B cell (primary cell): Measurements from ENCODE around the gene OR51I2. TPM values are rescaled to one million over a fixed set of nuclear protein-coding genes. Genes with fewer than 3 reads are reported as not detected.

Experiments
- ATAC-seq: fragments of 200-7000 bp; cut with Tn5 transposase; one replicate; pipeline ENCODE4 v1.10.0; 2021; ENCODE audit warnings: low read depth, mild to moderate bottlenecking, moderate number of reproducible peaks, moderate library complexity
- CTCF ChIA-PET: fragments of 350-600 bp; sonication (Branson Sonifier 250); formaldehyde crosslinking; loops from one replicate; lab custom pipeline; 2021; ENCODE audit warnings: antibody characterized with exemption, inconsistent platforms; lab: Charles Lee
- POLR2A ChIA-PET: fragments of 350-600 bp; sonication (Branson Sonifier 250); formaldehyde crosslinking; loops from one replicate; lab custom pipeline; 2021; ENCODE audit warnings: antibody characterized with exemption; lab: Charles Lee
- DNase-seq: peaks from one replicate; pipeline ENCODE4 v3.0.0; 2013
- H2AFZ ChIP-seq: 2 replicates; pipeline ENCODE4 v1.6.1; 2012; ENCODE audit warnings: mild to moderate bottlenecking, low read depth, low read length; ENCODE audit not compliant: insufficient read depth, poor library complexity, severe bottlenecking
- H3K27ac ChIP-seq, 2 donors: 1 replicate in 1 of 2; 2 replicates in 1 of 2; pipeline ENCODE4 v1.5.1; 2012 to 2013; ENCODE audit warnings: low read length in 2 of 2, mild to moderate bottlenecking in 2 of 2, moderate library complexity in 1 of 2
- H3K27me3 ChIP-seq, 4 experiments: fragments of 200-600 bp in 1 of 4; sonication (generic) in 1 of 4; replicated peaks in 1 of 4; 1 replicate in 2 of 4; 2 replicates in 2 of 4; pipeline versions ENCODE4 v1.6.1 to v1.7.0; 2013 to 2016; ENCODE audit warnings: low read length in 3 of 4, mild to moderate bottlenecking in 2 of 4, mixed read lengths in 1 of 4, moderate library complexity in 1 of 4; ENCODE audit not compliant: insufficient read depth in 4 of 4, control insufficient read depth in 3 of 4; ENCODE audit errors: control extremely low read depth in 1 of 4
- H3K36me3 ChIP-seq, 2 experiments: replicated peaks in 1 of 2; 1 replicate in 1 of 2; 2 replicates in 1 of 2; pipeline versions ENCODE4 v1.6.1 to v1.7.1; 2013; ENCODE audit warnings: low read length in 1 of 2; ENCODE audit not compliant: insufficient read depth in 2 of 2, control insufficient read depth in 1 of 2; ENCODE audit errors: control extremely low read depth in 1 of 2, extremely low read depth in 1 of 2
- H3K4me1 ChIP-seq, 2 donors: fragments of 200-600 bp in 1 of 2; sonication (generic) in 1 of 2; 1 replicate in 1 of 2; 2 replicates in 1 of 2; pipeline versions ENCODE4 v1.5.1 to v1.6.1; 2013 to 2017; ENCODE audit warnings: low read length in 2 of 2; ENCODE audit not compliant: control insufficient read depth in 2 of 2, insufficient read depth in 2 of 2
- H3K4me2 ChIP-seq: replicated peaks from 2 replicates; pipeline ENCODE3; 2012; ENCODE audit warnings: mild to moderate bottlenecking, low read depth, low read length; ENCODE audit not compliant: poor library complexity, severe bottlenecking
- H3K4me3 ChIP-seq, 5 experiments: fragments of 200-600 bp in 1 of 5; sonication (generic) in 1 of 5; 1 replicate in 3 of 5; 2 replicates in 2 of 5; pipeline versions ENCODE4 v1.5.1 to v1.7.0; 2011 to 2016; ENCODE audit warnings: low read length in 4 of 5, mild to moderate bottlenecking in 4 of 5, low read depth in 2 of 5, control low read depth in 1 of 5, moderate library complexity in 1 of 5; ENCODE audit not compliant: insufficient read depth in 1 of 5; ENCODE audit errors: control extremely low read depth in 1 of 5, extremely low read depth in 1 of 5
- H3K79me2 ChIP-seq: fragments of 200-600 bp; sonication (generic); one replicate; pipeline ENCODE4 v1.6.0; 2016; ENCODE audit warnings: low read length; ENCODE audit not compliant: control insufficient read depth, insufficient read depth
- H3K9ac ChIP-seq: fragments of 200-600 bp; sonication (generic); 2 replicates; pipeline ENCODE4 v1.6.1; 2017; ENCODE audit warnings: mild to moderate bottlenecking, low read length, moderate library complexity
- H3K9me3 ChIP-seq, 3 donors: one replicate each; pipeline versions ENCODE4 v1.6.1 to v1.7.1; 2013; ENCODE audit warnings: low read length in 2 of 3; ENCODE audit not compliant: control insufficient read depth in 2 of 3, insufficient read depth in 1 of 3; ENCODE audit errors: control extremely low read depth in 1 of 3
- H4K20me1 ChIP-seq: 2 replicates; pipeline ENCODE4 v1.6.0; 2012; ENCODE audit warnings: mild to moderate bottlenecking, low read length; ENCODE audit not compliant: insufficient read depth, control insufficient read depth, poor library complexity, severe bottlenecking
- H3K27ac Mint-ChIP-seq: one replicate; pipeline ENCODE4 v1.8.0; 2021; ENCODE audit warnings: mixed read lengths
- H3K27me3 Mint-ChIP-seq: one replicate; pipeline ENCODE4 v1.8.0; 2021; ENCODE audit warnings: mixed read lengths
- H3K4me1 Mint-ChIP-seq: one replicate; pipeline ENCODE4 v1.8.0; 2021; ENCODE audit warnings: mixed read lengths
- H3K4me3 Mint-ChIP-seq: one replicate; pipeline ENCODE4 v1.8.0; 2021; ENCODE audit warnings: mixed read lengths
- H3K9me3 Mint-ChIP-seq: one replicate; pipeline ENCODE4 v1.8.0; 2022; ENCODE audit warnings: mixed read lengths; ENCODE audit not compliant: insufficient read depth
- CTCF ChIP-seq: fragments of 200-600 bp; IDR thresholded peaks from one replicate; pipeline ENCODE4 v1.8.0; 2022; ENCODE audit warnings: antibody characterized with exemption, mild to moderate bottlenecking
- EZH2 ChIP-seq: IDR thresholded peaks from 2 replicates; pipeline ENCODE4 v1.6.1; 2012; ENCODE audit warnings: borderline replicate concordance, low read depth, mild to moderate bottlenecking, moderate library complexity, low read length; ENCODE audit not compliant: insufficient read depth, poor library complexity, severe bottlenecking
- WGBS: methylation state at CpG from one replicate; pipeline ENCODE4 v1.1.5; 2013; ENCODE audit warnings: missing lambda C conversion rate; ENCODE audit not compliant: insufficient coverage; 5-methylcytosine and 5-hydroxymethylcytosine counted together
- intact Hi-C: fragments of 100-400 bp; cut with micrococcal nuclease; formaldehyde crosslinking; loops from one replicate; pipeline ENCODE4 v1.10.0; 2022
- polyA plus RNA-seq: library from polyadenylated mRNA; depleted of rRNA; stranded (reverse); fragments of >200 nt; gene quantifications from 2 replicates; pipeline ENCODE4 v1.2.3, GENCODE V29; 2012
- total RNA-seq, 2 donors: library from RNA; stranded (reverse); fragments of 120-200 nt in 1 of 2; gene quantifications; 1 replicate in 1 of 2; 2 replicates in 1 of 2; pipeline versions ENCODE4 v1.2.3 to v1.2.4, GENCODE V29; 2013 to 2022

OR51I2 gene
- total and polyA plus RNA-seq, 2 donors (not counting 1 experiment from before 2014, with no cell fraction given): not detected

GRCh38 chr11:5489576-5490357, 40.6 kb downstream of the OR51I2 start:
- Histone ChIP-seq H3K9ac (no peak overlapping the region), H4K20me1 (no peaks in the 10 kb centered on the region), H3K27me3 (peaks cover 0 to 2% (median 0%) of the 10 kb centered on the region in 4 experiments), H3K36me3 (no peaks in the 10 kb centered on the region), H3K4me1 (no peaks in the 10 kb centered on the region), H3K4me3 (no peak overlapping the region), H3K27ac (no peak overlapping the region), H3K4me2 (no peak overlapping the region), H3K79me2 (no peaks in the 10 kb centered on the region), H2AFZ (no peak overlapping the region), H3K9me3 (no peaks in the 10 kb centered on the region)
- Mint-ChIP-seq H3K27me3 (peaks cover 12% of the 10 kb centered on the region), H3K27ac (no peak overlapping the region), H3K9me3 (no peaks in the 10 kb centered on the region), H3K4me3 (no peak overlapping the region), H3K4me1 (no peaks in the 10 kb centered on the region)
- POLR2A ChIA-PET: no interaction called here
- no peak for DNase-seq
- CTCF ChIA-PET: no interaction called here
- TF ChIP-seq EZH2 (no peak), CTCF (no peak)
- intact Hi-C loops: no loop called here
- ATAC-seq: no peak
- WGBS: 0% methylated on average over 1 of the region's 5 CpGs

- no peaks in the 10 kb centered on the region for H3K4me1 ChIP-seq
- no peak overlapping the region for H3K4me2 ChIP-seq
- H3K36me3 ChIP-seq: no peaks in the 10 kb centered on the region
- TF ChIP-seq EZH2 (no peak), CTCF (no peak)
- peaks cover 14% of the 10 kb centered on the region for H3K27me3 Mint-ChIP-seq
- 100% methylated on average over 1 of the region's 2 CpGs for WGBS
- H3K4me1 Mint-ChIP-seq: no peaks in the 10 kb centered on the region
- intact Hi-C loops: no loop called here
- DNase-seq (no peak), ATAC-seq (no peak)
- POLR2A ChIA-PET: no interaction called here
- no peak overlapping the region for H3K27ac Mint-ChIP-seq
- H3K9me3 Mint-ChIP-seq: no peaks in the 10 kb centered on the region
- CTCF ChIA-PET: no interaction called here
- no peak overlapping the region for H3K4me3 Mint-ChIP-seq
- no peaks in the 10 kb centered on the region for H4K20me1 ChIP-seq
- no peak overlapping the region for H3K27ac ChIP-seq
- no peaks in the 10 kb centered on the region for H3K27me3 ChIP-seq
- no peak overlapping the region for H3K9ac ChIP-seq
- H3K4me3 ChIP-seq: no peak overlapping the region
- no peaks in the 10 kb centered on the region for H3K79me2 ChIP-seq
- no peaks in the 10 kb centered on the region for H3K9me3 ChIP-seq
- H2AFZ ChIP-seq: no peak overlapping the region
Observed at GRCh38 chr11:5499671-5500070, 50.5 kb downstream of the OR51I2 start.
